Renal cortical epithelial cell (primary cell): Measurements from ENCODE around the gene FILIP1. TPM values are rescaled to one million over a fixed set of nuclear protein-coding genes. Genes with fewer than 3 reads are reported as not detected.

Experiments used
- DNase-seq: peaks from one replicate; pipeline ENCODE4 v3.0.0-alpha.2; 2011; ENCODE audit warnings: low read depth
- total RNA-seq: library from RNA; depleted of rRNA; stranded (reverse); fragments of >200 nt; gene quantifications from 2 replicates; pipeline ENCODE4 v1.2.3, GENCODE V29; 2014

The FILIP1 gene, protein sequence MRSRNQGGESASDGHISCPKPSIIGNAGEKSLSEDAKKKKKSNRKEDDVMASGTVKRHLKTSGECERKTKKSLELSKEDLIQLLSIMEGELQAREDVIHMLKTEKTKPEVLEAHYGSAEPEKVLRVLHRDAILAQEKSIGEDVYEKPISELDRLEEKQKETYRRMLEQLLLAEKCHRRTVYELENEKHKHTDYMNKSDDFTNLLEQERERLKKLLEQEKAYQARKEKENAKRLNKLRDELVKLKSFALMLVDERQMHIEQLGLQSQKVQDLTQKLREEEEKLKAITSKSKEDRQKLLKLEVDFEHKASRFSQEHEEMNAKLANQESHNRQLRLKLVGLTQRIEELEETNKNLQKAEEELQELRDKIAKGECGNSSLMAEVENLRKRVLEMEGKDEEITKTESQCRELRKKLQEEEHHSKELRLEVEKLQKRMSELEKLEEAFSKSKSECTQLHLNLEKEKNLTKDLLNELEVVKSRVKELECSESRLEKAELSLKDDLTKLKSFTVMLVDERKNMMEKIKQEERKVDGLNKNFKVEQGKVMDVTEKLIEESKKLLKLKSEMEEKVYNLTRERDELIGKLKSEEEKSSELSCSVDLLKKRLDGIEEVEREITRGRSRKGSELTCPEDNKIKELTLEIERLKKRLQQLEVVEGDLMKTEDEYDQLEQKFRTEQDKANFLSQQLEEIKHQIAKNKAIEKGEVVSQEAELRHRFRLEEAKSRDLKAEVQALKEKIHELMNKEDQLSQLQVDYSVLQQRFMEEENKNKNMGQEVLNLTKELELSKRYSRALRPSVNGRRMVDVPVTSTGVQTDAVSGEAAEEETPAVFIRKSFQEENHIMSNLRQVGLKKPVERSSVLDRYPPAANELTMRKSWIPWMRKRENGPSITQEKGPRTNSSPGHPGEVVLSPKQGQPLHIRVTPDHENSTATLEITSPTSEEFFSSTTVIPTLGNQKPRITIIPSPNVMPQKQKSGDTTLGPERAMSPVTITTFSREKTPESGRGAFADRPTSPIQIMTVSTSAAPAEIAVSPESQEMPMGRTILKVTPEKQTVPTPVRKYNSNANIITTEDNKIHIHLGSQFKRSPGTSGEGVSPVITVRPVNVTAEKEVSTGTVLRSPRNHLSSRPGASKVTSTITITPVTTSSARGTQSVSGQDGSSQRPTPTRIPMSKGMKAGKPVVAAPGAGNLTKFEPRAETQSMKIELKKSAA (N-terminal part only)
- total RNA-seq: 0.17 and 1.5 TPM in 2 replicates

DNA sequence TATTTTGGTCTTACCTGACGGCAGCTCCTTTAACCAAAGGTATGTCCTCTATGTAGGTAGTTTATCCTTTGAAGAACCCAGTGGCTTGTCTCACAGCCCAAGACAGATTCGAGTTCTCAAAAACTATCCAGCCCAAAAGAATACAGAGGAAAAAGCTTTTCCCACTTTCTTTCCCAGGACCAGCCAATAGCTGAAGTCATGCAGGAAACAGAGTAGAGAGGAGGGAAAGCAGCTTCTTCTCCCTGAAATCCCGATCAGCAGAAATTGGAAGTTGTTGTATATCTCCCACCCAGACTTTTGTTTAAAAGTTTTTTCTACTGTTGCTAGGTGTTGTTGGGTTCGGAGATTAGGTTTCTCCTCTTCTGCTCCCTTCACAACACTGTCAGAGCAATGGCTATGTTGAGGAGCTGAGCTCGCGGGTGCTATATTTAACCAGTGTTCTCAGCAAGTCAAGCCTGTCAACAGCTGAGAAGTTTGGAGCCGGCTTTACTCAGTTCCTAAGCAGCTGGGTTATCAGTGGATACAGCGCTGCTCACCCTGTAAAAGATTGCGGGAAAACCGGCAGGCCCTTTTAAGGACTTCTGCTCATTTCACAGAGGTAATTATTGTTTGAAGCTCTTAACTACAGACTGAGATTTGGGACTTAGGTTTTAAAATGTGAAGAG, at the start of gene FILIP1:
Gene FILIP1, minus strand, starts transcription at position 401 of the 665 bp plus-strand sequence. CDS start 78,828 bp downstream, outside the sequence.
- peak; percentile 56 for DNase-seq

DNA sequence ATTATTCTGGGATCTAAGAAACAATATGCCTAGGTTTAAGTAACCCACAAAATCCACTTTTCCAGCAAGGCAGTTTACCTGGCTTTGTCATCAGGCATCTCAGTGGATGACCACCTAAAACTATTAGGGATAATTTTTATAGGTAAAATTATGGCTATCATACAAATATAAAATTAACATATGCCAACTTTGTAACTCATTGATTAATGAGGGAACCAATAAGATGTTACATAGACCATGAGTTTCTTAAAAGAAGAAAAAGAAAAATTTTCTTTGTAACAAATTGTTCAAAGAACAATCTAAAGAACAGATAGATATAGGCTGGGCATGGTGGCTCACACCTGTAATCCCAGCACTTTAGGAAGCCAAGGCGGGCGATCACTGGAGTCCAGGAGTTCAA, 49.7 kb upstream of the FILIP1 start:
- no peak for DNase-seq

DNA sequence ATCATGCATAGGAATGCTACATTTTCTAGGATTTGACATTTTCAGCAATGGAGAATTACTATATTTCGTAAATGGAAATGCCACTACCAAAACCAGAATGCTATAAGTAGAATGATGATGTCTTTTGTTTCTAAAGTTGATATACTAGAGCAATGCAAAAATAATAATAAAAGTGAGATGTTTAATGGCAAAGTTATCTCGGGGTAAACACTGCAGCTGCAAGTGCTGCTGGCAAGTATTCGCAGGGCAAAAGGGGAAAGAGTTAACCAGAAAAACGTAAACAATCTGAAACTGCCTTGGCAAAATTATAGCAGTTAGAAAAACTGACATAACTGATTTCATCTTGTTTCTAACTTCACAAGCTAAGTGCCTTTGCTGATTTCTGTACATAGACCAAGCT, 45.5 kb upstream of the FILIP1 start:
- no peak for DNase-seq

DNA sequence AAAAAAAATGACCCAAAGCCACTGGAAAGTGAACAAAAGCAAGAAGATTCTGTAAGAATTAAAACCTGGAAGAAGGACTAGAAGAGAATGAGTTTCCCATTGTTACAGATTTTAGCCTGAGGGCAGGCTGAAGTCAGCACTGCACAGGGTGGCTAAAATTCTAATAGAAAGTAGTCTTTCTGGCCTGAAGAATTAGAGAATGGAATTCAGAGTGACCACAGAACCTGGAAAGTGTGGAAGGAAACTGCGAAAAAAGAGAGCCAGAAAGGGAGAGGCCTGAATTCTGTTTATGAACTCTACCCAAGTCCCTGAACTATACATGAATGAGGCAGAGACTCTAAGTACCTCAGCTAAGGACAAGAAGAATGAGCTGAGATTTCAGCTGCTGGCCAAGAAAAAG, 38.9 kb upstream of the FILIP1 start:
- DNase-seq: peak; percentile 81

DNA sequence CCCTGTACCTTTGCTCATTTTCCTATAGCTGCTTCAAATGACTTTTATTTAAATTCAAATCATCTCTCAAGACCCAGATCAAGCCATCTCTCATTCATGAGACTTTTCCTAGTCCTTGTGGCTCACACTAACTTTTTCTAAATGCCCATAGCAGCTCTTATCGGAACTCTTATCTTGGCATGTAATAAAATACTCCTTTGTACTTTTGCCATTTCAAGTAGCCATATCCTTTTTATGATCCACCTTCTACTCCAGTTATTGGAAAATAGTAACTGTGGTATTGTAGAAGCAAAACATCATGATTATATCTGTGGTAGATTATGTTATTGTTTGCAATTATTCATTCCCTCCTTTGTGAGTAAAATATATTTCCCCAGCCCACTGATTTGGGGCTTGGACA, 37.6 kb upstream of the FILIP1 start:
- no peak for DNase-seq

GRCh38 chr6:75530696-75531095, 37.1 kb upstream of the FILIP1 start:
- DNase-seq: no peak

DNA sequence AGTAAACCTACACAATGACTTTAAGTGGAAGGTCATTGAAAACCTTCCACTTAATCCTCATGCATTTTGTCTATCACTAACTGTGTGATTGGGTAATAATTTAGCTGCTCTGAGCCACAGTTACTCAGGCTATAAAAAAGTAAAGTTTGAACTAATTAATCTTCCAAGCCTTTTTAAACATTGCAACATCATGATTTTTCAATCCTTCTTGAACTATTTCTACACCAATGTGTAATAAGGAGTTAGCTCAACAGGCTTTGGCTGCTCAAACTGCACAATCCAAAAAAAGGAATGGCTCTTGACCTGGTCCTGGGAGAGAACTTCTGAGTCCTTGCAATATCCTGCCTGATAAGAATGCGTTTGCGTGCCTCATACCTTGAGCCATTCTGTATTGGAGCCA, 34.8 kb upstream of the FILIP1 start:
- DNase-seq: peak; percentile 94

GRCh38 chr6:75526502-75527127, 33.0 kb upstream of the FILIP1 start:
- DNase-seq: peak; percentile 71

- DNase-seq: no peak
Observed at GRCh38 chr6:75525682-75526081, 32.1 kb upstream of the FILIP1 start.

- peak; percentile 96 for DNase-seq
Observed at GRCh38 chr6:75524322-75524972, 30.8 kb upstream of the FILIP1 start.

GRCh38 chr6:75516757-75517156, 23.2 kb upstream of the FILIP1 start:
- DNase-seq: no peak

DNA sequence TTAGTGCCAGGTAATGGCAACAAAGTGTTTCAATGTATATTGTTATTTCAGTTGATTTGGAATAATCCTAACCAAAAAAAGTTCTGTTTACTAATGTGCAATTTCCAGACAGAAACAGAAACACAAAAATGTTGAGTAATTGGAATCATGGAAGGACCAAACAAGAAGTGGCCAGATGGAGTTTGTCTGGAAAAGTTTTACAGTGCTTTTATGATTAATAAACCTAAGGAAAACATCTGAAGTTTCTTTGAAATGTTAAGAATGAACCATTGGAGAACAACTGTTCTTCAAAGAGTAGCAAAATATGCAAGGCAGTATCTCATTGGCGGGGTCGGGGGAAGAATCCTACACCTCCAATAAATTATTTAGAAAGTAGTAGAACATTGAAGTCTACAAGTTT, 19.0 kb upstream of the FILIP1 start:
- no peak for DNase-seq

DNA sequence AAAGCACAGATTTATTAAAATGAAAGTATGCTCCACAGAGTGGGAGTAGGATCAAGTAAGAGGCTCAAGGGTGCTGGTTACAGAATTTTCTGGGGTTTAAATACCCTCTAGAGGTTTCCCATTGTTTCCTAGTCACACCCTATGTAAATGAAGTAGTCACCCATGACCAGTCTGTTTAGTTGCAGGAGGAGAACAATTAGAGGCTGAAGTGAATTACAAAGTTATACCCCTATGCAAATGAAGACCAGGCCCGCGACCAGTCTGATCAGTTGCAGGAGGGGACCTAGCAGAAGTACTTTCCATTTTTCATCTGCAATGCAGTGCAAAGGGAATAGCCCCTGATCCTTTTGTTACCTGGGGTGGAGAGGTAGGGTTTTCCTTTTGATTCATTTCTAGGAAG, 11.8 kb upstream of the FILIP1 start:
- peak; percentile 35 for DNase-seq

DNA sequence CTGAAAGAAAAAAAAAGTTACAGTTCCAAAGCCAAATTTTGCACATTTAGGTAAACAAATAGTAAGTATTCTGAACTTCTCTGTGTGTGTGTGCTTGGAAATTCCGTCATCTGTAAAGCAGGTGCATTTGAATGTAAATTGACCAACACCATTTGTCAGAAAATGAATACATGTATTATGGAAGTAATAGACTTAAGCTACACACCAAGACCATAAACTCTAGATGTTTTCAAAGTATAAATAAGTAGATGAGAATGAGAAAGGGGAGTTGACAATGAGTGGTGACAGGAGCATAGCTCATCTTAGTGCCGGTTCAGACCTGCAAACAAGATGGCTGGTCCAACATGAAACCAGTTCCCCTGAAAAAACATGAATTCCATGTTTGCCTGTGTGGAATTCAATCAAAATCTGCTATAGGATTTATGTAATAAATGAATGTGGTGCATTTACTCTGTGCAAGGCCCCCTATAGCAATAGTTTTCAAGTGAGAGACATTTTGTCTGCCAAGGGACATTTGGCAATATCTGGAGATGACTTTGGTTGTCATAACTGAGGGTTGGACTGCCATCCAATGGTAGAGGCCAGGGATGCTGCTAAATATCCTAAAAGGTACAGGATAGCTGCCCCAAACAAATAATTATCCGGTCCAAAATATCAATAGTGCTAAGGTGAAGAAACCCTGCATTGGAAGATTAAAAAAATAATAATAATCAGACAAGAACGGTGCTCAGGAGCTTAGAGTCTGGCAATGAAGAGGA, 11.0 kb upstream of the FILIP1 start:
- no peak for DNase-seq

- peak; percentile 59 for DNase-seq
Observed at GRCh38 chr6:75503291-75503690, 9.7 kb upstream of the FILIP1 start.

- peak; percentile 53 for DNase-seq
Observed at GRCh38 chr6:75502884-75503283, 9.3 kb upstream of the FILIP1 start.

DNA sequence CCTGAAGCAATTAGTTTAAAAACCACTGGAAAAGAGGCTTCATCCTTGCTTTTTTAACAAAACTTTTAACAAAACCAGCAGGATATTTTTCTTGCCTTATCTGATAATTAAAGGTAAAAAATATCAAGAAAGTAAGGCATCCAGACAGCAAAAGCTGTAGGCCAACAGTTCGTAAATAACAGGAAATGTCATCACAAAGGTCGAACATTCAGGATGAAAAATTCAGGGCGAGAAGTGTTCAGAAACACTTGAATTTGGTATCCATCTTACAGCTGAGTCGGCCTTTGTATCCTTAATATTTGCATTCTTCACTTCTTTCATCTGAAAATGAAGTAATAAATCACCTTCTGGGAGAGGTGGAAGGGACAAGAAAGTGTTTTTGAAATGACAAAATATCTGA, 8.2 kb upstream of the FILIP1 start:
- no peak for DNase-seq

GRCh38 chr6:75499640-75500039, 6.0 kb upstream of the FILIP1 start:
- no peak for DNase-seq

GRCh38 chr6:75498862-75499261, 5.3 kb upstream of the FILIP1 start:
- no peak for DNase-seq

DNA sequence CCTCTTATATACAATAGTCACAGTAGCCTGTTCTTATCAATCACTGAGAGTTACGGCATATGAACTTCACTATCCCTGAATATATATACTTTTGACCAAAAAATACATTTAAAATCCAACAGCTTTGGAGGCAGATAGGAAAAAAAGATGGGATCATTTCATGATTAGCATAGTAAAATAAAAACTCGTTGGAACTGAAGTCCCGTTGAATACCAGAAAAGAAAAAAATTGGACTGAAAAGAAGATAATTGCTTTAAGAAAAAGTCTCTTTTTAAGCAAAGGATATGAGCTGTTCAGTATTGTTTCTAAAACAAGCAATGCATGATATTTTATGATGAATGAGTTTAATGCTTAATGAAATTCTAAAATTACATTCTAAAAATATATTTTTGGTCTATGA, 4.4 kb upstream of the FILIP1 start:
- DNase-seq: no peak
